GM21360 (cell line): Measurements from ENCODE around the gene PAGE2.
"Not testable (repeated sequence)": the region's sequence is repeated elsewhere in the genome, so short reads cannot be mapped to it uniquely, and the experiment has no call there.

Source experiments
- ATAC-seq: cut with Tn5 transposase; IDR thresholded peaks from one replicate; pipeline ENCODE4 v1.9.1; 2021; ENCODE audit warnings: mild to moderate bottlenecking, moderate library complexity; ENCODE audit not compliant: unreplicated experiment

The PAGE2 gene

GRCh38 chrX:55120761-55121358 lies 32.0 kb downstream of the PAGE2 start:
- no peak for ATAC-seq

GRCh38 chrX:55123900-55124299 lies 35.1 kb downstream of the PAGE2 start:
- ATAC-seq = no peak

DNA sequence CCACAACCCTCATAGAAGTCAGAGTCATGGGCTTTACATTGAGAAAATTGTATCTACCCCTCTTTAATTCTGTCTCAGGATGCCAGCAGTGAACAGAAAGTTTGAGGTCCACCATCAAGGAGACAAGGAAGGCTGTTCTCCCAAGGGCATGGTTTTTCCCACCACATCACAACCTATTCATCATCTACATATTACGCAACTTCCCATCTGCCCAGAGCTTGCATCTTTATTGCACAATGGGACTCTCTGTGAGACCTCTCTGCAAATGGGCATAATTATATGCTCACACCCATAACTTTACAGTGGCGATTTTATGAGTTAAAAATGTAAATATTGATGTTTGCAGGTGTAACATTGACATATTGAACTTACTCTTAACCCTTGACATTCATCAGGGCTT lies 38.9 kb downstream of the PAGE2 start:
- ATAC-seq = no peak

DNA sequence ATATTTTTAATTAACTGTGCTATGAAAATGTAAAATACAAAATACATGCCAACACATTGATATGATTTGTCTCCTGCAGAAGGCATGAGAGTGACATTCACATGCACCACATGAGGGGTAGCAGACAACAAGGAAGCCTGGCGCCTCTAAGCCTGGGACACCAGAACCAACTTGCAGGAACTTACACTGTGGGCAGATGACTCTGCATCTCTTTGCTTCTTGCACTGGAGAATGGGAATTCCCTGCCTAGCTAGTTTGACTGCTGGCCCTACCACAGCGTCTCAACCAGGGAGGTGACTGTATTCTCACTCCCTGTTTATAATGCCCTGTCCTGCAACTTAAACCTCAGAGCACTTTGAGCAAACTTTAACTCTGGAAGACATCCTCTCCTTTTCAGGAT lies 40.5 kb downstream of the PAGE2 start:
- ATAC-seq = no peak

DNA sequence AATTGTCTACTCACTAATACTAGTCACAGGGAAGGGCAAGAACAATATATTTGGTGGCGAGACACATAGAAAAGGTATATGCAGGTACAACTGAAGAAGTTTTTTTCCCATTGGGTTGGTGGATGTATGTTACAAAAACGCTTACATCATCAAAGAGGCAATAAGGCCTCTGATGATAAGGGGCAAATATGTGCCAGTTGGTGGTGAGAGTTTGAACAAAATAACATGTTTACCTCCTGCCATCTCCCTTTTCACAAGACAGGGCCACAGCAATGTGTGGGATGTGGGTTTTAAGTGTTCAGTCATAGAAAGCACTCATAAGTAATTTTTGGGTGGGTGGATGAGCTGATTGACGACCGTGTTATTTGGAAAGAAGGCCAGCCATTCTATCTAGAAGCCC lies 41.7 kb downstream of the PAGE2 start:
- ATAC-seq = no peak

GRCh38 chrX:55132416-55132815 lies 43.6 kb downstream of the PAGE2 start:
- ATAC-seq = no peak

GRCh38 chrX:55135171-55135570 lies 46.4 kb downstream of the PAGE2 start:
- no peak for ATAC-seq

DNA sequence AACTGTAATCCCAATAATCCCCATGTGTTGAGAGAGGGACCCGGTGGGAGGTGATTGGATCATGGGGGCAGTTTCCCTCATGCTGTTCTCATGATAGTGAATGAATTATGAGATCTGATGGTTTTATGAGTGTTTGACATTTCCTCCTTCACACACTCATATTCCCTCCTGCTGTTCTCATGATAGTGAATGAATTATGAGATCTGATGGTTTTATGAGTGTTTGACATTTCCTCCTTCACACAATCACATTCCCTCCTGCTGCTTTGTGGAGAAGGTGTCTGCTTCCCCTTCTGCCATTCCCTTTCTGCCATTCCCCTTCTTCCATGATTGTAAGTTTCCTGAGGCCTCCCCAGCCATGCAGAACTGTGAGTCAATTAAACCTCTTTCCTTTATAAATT lies 52.0 kb downstream of the PAGE2 start:
- not testable (repeated sequence) for ATAC-seq
